IPS-NIHi7 (cell line): Measurements from ENCODE around the gene TAP2.
"Not testable (repeated sequence)": the region's sequence is repeated elsewhere in the genome, so short reads cannot be mapped to it uniquely, and the experiment has no call there.

ENCODE experiments used
- DNase-seq: peaks from one replicate; pipeline ENCODE4 v3.0.0; 2012; ENCODE audit warnings: mixed read lengths; ENCODE audit errors: extremely low spot score

The TAP2 gene

DNA sequence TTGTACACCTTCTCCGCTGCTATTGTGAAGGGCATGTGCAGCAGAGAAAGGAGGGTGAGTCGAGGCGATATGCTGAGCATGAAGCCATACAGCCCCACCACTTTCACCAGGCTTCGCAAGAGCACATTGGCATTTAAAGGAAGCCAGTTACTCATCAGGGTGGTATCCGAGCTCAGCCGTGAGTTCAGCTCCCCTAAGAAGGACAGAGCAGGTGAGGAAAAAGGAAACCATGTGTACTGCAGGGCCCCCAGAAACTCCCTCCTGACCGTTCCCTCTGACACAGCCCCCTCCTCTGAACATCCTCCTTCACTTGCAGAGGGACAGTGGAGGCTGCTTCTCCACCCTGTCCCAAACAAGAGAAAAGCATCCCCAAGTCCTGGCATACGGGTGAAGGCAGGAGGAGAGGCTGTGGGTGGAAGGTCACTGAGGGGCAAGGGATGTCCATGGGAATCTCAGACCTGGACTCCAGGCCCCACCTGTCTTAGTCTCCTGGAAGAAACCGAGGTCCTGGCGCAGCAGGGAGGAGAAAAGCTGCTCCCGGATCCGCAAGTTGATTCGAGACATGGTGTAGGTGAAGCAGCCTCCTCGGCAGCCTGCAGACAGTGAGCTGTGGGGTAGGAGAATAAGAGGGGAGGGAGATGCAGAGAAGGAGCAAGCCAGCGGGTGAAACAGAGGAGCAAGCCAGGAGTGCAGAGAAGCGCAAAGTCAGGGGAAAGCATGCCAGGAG lies 3.2 kb downstream of the TAP2 start:
- DNase-seq, result no peak

DNA sequence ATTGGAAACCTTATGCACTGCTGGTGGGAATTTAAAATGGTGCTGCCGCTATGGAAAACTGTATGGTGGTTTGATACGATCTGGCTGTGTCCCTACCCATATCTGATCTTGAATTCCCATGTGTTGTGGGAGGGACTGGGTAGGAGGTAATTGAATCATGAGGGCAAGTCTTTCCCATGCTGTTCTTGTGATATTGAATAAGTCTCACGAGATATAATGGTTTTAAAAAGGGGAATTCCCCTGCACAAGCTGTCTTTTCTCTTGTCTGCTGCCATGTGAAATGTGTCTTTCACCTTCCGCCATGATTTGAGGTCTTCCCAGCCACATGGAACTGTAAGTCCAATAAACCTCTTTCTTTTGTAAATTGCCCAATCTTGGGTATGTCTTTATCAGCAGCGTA lies 4.9 kb downstream of the TAP2 start:
- DNase-seq, result no peak

GRCh38 chr6:32832535-32832934 lies 6.0 kb downstream of the TAP2 start:
- no peak for DNase-seq

- DNase-seq, result no peak
Measured at GRCh38 chr6:32830936-32831335, 7.6 kb downstream of the TAP2 start.

- no peak for DNase-seq
Measured at GRCh38 chr6:32830017-32830416, 8.5 kb downstream of the TAP2 start.

- DNase-seq, result no peak
Measured at GRCh38 chr6:32829495-32829894, 9.0 kb downstream of the TAP2 start.

DNA sequence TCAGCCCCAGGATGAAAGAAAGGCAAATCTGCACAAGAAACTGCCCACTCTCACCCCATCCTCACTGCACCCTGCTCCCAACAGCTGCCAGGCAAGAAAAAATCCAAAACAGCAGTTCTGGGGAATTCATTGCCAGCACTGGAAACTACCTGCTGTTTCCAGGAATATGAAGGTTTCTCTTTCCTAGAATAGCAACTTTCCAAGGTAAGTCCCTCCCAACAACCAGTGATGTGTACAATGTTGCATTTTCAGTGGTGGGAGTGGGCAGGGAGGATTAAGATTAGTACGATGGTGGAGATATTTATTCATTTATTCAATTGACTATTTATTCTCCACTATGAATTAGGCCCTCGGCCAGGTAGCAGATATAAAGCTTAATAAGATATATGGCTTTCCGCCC lies 11.5 kb downstream of the TAP2 start:
- DNase-seq, result no peak

DNA sequence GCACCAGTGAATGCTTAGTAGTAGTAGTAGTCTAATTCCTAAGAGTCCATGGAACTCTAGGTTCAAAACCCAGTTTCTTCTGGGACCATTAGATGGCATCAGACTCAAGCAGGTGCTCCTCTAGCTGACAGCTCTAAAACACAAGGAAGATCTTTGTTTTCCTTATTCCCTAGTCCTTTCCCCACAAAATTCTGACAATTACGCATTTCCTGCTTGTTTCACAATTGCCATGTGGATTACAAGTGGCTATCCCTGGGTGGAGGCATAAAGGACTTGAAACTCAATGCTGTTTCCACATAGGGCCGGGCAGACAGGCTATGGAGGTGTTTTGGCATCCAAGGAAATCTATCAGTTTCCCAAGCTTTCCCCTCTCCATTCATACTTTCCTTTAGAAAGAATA lies 12.6 kb downstream of the TAP2 start:
- DNase-seq, result peak; percentile 32

- no peak for DNase-seq
Measured at GRCh38 chr6:32819729-32820128, 18.8 kb downstream of the TAP2 start.

DNA sequence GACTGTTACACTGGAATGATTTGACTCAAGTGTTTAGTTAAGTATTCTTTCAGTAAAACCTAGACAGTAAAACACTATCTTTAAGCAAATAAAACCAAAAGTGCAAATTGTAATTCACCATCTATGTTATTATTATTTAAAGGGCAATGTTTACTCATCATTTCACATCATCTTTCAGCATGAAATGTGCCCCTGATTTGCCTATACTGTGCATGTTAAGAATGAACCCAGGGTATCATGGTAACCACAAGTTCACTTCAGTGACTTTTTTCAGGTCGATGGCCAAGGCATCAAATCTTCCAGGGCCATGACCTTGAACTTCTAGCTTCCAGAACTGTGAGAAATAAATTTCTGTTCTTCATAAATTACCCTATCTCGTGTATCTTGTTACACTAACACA lies 19.7 kb downstream of the TAP2 start:
- DNase-seq, result no peak

- DNase-seq, result peak; percentile 35
Measured at GRCh38 chr6:32816746-32817204, 21.8 kb downstream of the TAP2 start, which contains the start of gene HLA-DOB. HLA-DOB (minus strand) TSS chr6:32817002; CDS start chr6:32816951, 51 bp downstream.

GRCh38 chr6:32815996-32816395 lies 22.5 kb downstream of the TAP2 start:
- DNase-seq, result no peak

GRCh38 chr6:32815115-32815514 lies 23.4 kb downstream of the TAP2 start:
- DNase-seq, result no peak

- DNase-seq, result no peak
Measured at GRCh38 chr6:32814145-32814544, 24.4 kb downstream of the TAP2 start.

GRCh38 chr6:32809171-32809570 lies 29.4 kb downstream of the TAP2 start:
- no peak for DNase-seq

GRCh38 chr6:32807020-32807580 lies 31.4 kb downstream of the TAP2 start:
- DNase-seq, result peak; percentile 23

DNA sequence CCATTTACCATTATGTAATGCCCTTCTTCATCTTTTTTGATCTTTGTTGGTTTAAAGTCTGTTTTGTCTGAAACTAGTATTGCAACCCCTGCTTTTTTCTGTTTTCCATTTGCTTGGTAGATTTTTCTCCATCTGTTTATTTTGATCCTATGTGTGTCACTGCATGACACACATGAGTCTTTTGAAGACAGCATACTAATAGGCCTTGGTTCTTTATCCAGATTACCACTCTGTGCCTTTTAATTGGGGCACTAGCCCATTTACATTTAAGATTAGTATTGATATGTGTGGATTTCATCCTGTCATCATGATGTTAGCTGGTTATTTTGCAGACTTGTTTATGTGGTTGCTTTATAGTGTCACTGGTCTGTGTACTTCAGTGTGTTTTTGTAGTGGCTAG lies 33.1 kb downstream of the TAP2 start:
- DNase-seq, result not testable (repeated sequence)

DNA sequence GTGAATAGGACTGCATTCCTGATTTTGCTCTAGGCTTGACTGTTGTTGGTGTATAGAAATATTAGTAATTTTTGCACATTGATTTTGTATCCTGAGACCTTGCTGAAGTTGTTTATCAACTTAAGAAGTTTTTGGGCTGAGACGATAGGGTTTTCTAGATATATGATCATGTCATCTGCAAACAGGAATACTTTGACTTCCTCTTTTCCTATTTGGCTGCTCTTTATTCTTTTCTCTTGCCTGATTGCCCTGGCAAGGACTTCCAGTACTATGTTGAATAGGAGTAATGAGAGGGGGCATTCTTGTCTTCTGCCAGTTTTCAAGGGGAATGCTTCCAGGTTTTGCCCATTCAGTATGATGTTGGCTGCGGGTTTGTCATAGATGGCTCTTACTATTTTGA lies 35.1 kb downstream of the TAP2 start:
- no peak for DNase-seq

DNA sequence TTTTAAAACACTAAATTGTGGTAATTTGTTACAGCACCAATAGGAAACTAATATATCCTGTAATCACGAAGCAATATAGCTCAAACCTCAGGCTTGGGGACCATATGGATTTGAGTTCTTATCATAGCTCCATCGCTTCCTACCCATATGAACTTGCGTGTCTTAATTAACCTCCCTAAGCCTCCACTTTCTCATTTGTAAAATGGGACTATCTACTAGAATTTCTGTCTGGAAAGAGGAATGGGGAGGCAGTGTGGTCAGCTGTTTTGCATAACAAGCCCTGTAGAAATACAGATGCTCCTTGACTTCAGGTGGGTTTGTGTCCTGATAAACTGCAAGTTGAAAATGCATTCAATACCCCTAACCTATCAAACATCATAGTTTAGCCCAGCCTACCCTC lies 38.8 kb downstream of the TAP2 start:
- no peak for DNase-seq

GRCh38 chr6:32799168-32799567 lies 39.4 kb downstream of the TAP2 start:
- DNase-seq, result no peak

DNA sequence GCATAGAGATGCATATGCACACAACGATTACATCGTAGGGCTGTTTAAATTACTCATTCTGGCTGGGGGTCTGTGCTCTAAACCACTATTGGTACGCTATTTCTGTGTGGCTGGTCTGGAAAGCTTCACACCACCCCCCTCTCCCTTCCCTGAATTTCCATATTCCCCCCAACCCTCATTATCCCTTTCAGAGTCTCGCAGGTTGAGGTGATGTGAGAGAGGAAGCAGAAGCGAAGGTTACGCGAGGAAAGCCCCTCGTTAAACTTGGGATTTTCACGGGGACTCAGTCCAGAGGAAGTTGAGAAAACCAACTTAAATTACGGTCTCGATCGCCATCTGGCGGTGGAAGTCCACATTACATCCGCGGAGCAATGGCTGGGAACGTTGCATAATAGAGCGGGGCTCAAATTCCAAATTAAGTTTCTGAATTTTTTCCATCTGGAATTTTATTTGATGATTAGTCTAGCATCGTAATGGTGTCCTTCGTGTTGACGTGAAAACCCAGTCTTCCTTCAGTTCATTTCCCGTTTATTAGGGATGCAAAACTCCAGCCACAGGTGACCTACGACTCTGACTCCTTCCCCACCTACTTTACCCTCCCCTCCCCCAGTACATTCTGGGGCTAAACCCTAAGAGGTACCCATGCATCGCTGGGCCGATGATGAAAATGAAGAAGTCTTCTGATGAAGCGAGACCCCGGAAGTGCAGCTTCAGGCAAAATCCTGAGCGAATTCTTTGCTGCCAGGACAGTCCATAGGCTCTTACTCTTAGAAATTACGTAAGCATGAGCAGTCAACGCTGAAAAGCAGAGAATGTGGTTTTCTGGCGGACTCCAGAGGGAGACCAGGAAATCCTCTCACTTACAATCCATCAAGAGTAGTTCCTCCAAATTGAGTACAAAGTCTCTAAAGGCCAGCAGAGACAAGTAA lies 41.4 kb downstream of the TAP2 start:
- peak; percentile 71 for DNase-seq

- no peak for DNase-seq
Measured at GRCh38 chr6:32794510-32794909, 44.0 kb downstream of the TAP2 start.
